HG03039 (cell line): ENCODE data around the gene TXLNB.

Source experiments
- ATAC-seq: cut with Tn5 transposase; IDR thresholded peaks from one replicate; pipeline ENCODE4 v1.9.1; 2021; ENCODE audit warnings: mild to moderate bottlenecking, moderate library complexity; ENCODE audit not compliant: unreplicated experiment

TXLNB gene

GRCh38 chr6:139291813-139292619 is at the start of gene TXLNB:
TSS of gene TXLNB (minus strand) at chr6:139291998. CDS start at chr6:139288899, 3,099 bp downstream.
- peak; percentile 47 for ATAC-seq

- ATAC-seq = no peak
These were observed 49.3 kb upstream of the TXLNB start for GRCh38 chr6:139341060-139341459.

GRCh38 chr6:139338795-139339194 is 47.0 kb upstream of the TXLNB start:
- ATAC-seq = no peak

GRCh38 chr6:139337830-139338229 is 46.0 kb upstream of the TXLNB start:
- ATAC-seq = no peak

GRCh38 chr6:139337001-139337400 is 45.2 kb upstream of the TXLNB start:
- no peak for ATAC-seq

GRCh38 chr6:139336488-139336887 is 44.7 kb upstream of the TXLNB start:
- ATAC-seq = no peak

GRCh38 chr6:139335447-139336210 is 43.8 kb upstream of the TXLNB start:
- no peak for ATAC-seq

GRCh38 chr6:139334806-139335446 is 43.1 kb upstream of the TXLNB start:
- no peak for ATAC-seq

GRCh38 chr6:139330826-139331500 is 39.2 kb upstream of the TXLNB start:
- ATAC-seq = no peak

GRCh38 chr6:139330306-139330705 is 38.5 kb upstream of the TXLNB start:
- ATAC-seq = no peak

- no peak for ATAC-seq
These were observed 37.4 kb upstream of the TXLNB start for GRCh38 chr6:139329224-139329623.

- peak; percentile 51 for ATAC-seq
These were observed 35.2 kb upstream of the TXLNB start for GRCh38 chr6:139327038-139327437.

- ATAC-seq = no peak
These were observed 33.9 kb upstream of the TXLNB start for GRCh38 chr6:139325686-139326085.

GRCh38 chr6:139325125-139325524 is 33.3 kb upstream of the TXLNB start:
- peak; percentile 31 for ATAC-seq

GRCh38 chr6:139324301-139324555 is 32.4 kb upstream of the TXLNB start:
- no peak for ATAC-seq

GRCh38 chr6:139323511-139324300 is 31.9 kb upstream of the TXLNB start:
- ATAC-seq = no peak

GRCh38 chr6:139320081-139320480 is 28.3 kb upstream of the TXLNB start:
- no peak for ATAC-seq

- ATAC-seq = no peak
These were observed 25.0 kb upstream of the TXLNB start for GRCh38 chr6:139316622-139317317.

GRCh38 chr6:139313784-139314545 is 22.2 kb upstream of the TXLNB start:
- no peak for ATAC-seq
